B cell (primary cell): ENCODE measurements around the gene TTC28.

Source experiments
- EZH2 ChIP-seq: IDR thresholded peaks from 2 replicates; pipeline ENCODE4 v1.6.1; 2012; ENCODE audit warnings: borderline replicate concordance, low read depth, mild to moderate bottlenecking, moderate library complexity, low read length; ENCODE audit not compliant: insufficient read depth, poor library complexity, severe bottlenecking
- TF ChIP-seq, protein P1 (sequence below): fragments of 200-600 bp; IDR thresholded peaks from one replicate; pipeline ENCODE4 v1.8.0; 2022; ENCODE audit warnings: antibody characterized with exemption, mild to moderate bottlenecking

DNA sequence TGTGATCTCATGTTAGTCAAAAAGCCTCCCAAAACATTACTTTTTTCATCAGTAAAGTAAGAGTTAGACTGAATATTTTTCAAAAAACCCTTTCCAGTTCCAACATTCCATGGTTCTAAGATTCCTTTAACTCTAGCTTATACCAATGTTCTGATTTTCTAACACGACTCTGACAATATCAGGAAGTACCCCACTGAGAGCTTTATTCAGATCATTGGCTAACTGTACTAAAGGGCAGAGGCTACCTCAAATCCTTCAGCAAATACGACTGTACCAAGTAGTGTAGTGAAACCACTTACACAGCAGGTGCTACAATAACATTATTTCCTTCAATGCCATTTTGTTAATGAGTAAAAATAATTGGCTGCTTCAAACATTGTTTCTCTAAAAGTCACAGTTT is 547.2 kb downstream of the TTC28 start:
- TF ChIP-seq, protein P1, sequence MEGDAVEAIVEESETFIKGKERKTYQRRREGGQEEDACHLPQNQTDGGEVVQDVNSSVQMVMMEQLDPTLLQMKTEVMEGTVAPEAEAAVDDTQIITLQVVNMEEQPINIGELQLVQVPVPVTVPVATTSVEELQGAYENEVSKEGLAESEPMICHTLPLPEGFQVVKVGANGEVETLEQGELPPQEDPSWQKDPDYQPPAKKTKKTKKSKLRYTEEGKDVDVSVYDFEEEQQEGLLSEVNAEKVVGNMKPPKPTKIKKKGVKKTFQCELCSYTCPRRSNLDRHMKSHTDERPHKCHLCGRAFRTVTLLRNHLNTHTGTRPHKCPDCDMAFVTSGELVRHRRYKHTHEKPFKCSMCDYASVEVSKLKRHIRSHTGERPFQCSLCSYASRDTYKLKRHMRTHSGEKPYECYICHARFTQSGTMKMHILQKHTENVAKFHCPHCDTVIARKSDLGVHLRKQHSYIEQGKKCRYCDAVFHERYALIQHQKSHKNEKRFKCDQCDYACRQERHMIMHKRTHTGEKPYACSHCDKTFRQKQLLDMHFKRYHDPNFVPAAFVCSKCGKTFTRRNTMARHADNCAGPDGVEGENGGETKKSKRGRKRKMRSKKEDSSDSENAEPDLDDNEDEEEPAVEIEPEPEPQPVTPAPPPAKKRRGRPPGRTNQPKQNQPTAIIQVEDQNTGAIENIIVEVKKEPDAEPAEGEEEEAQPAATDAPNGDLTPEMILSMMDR: no peak
- no peak for TF ChIP-seq EZH2
